K562 (cell line): ENCODE results near the gene TMEM33. TPM values are rescaled to one million over a fixed set of nuclear protein-coding genes. Genes with fewer than 3 reads are reported as not detected.

Experiments used
- ARID1B ChIP-seq: fragments of 450-650 bp; IDR thresholded peaks from 2 replicates; pipeline ENCODE4 v1.6.1; 2016; ENCODE audit warnings: antibody characterized with exemption, mild to moderate bottlenecking, inconsistent platforms
- C11orf30 ChIP-seq: fragments of 450-650 bp; IDR thresholded peaks from 2 replicates; pipeline ENCODE4 v1.6.1; 2016; ENCODE audit warnings: low read depth, mild to moderate bottlenecking
- CC2D1A ChIP-seq: fragments of 450-650 bp; IDR thresholded peaks from 2 replicates; pipeline ENCODE4 v1.6.1; 2017; ENCODE audit warnings: mild to moderate bottlenecking
- FOSL1 ChIP-seq: fragments of 200-800 bp; sonication (Bioruptor generic); conservative IDR thresholded peaks from 2 replicates; pipeline ENCODE4 v1.6.1; 2016; ENCODE audit warnings: missing genetic modification characterization, missing compliant biosample characterization
- FOXK2 ChIP-seq, 2 experiments: fragments of 450-650 bp; IDR thresholded peaks in 1 of 2; conservative IDR thresholded peaks in 1 of 2; 2 replicates each; pipeline ENCODE4 v1.6.1; 2016; ENCODE audit warnings: low read depth in 2 of 2, mild to moderate bottlenecking in 1 of 2
- JUND ChIP-seq, 2 experiments: IDR thresholded peaks; 2 replicates in 1 of 2; 3 replicates in 1 of 2; pipeline ENCODE4 v1.6.1; 2011; ENCODE audit warnings: borderline replicate concordance in 2 of 2, low read depth in 2 of 2, low read length in 2 of 2, improper control_type of control experiment in 1 of 2, missing biosample characterization in 1 of 2, missing genetic modification characterization in 1 of 2, missing genetic modification reagents in 1 of 2
- MXD1 ChIP-seq: fragments of 250-450 bp; sonication (Bioruptor Pico); IDR thresholded peaks from 2 replicates; pipeline ENCODE4 v1.8.0; 2021; ENCODE audit warnings: borderline replicate concordance, mild to moderate bottlenecking, moderate library complexity; ENCODE audit not compliant: poor library complexity, severe bottlenecking
- MXI1 ChIP-seq: IDR thresholded peaks from 2 replicates; pipeline ENCODE4 v1.6.1; 2011; ENCODE audit warnings: low read depth, mild to moderate bottlenecking, improper control_type of control experiment, low read length
- NFE2 ChIP-seq: IDR thresholded peaks from 2 replicates; pipeline ENCODE4 v1.6.1; 2014; ENCODE audit warnings: antibody characterized with exemption, low read depth
- PKNOX1 ChIP-seq: fragments of 450-650 bp; IDR thresholded peaks from 2 replicates; pipeline ENCODE4 v1.6.1; 2016
- RBM25 ChIP-seq: fragments of 200-400 bp; formaldehyde crosslinking; IDR thresholded peaks from 2 replicates; pipeline ENCODE4 v1.6.1; 2018; ENCODE audit warnings: low read length, low read depth, moderate library complexity; ENCODE audit not compliant: severe bottlenecking
- SIN3B ChIP-seq: fragments of 450-650 bp; IDR thresholded peaks from 2 replicates; pipeline ENCODE4 v1.6.1; 2017; ENCODE audit warnings: low read depth, mild to moderate bottlenecking, moderate library complexity
- SMARCA5 ChIP-seq: fragments of 450-650 bp; IDR thresholded peaks from 2 replicates; pipeline ENCODE4 v1.6.1; 2016
- TBL1XR1 ChIP-seq, 2 experiments: IDR thresholded peaks; 2 replicates each; pipeline ENCODE4 v1.6.1; 2012; ENCODE audit warnings: improper control_type of control experiment in 2 of 2, low read length in 2 of 2, mild to moderate bottlenecking in 1 of 2
- ZBTB40 ChIP-seq, 2 experiments: fragments of 450-650 bp in 1 of 2; sonication (generic) in 1 of 2; formaldehyde crosslinking in 1 of 2; IDR thresholded peaks; 2 replicates each; pipeline versions ENCODE4 v1.7.1 to v1.9.0; 2016 to 2022; ENCODE audit warnings: inconsistent platforms in 1 of 2, mild to moderate bottlenecking in 1 of 2, missing genetic modification reagents in 1 of 2
- ZNF316 ChIP-seq: fragments of 450-650 bp; IDR thresholded peaks from 2 replicates; pipeline ENCODE4 v1.6.1; 2016
- polyA plus RNA-seq, 8 experiments: library from polyadenylated mRNA; depleted of rRNA in 4 of 8; stranded (reverse) in 5 of 8; unstranded in 3 of 8; fragments of >200 nt; fragmentation: Nextera tagmentation in 2 of 8; fragmentation: Illumina TruSeq in 1 of 8; extraction: Ambion mirVana in 2 of 8; extraction: Trizol in 1 of 8; gene quantifications; 2 replicates each; pipeline versions ENCODE4 v1.2.1 to v1.2.3, GENCODE V29; 2011 to 2014; ENCODE audit warnings: inconsistent platforms in 1 of 8, missing spikeins in 1 of 8
- total RNA-seq, 7 experiments: library from RNA; depleted of rRNA in 6 of 7; stranded (reverse); fragments of >200 nt in 6 of 7; fragmentation: Illumina TruSeq in 2 of 7; extraction: Trizol in 2 of 7; gene quantifications; 2 replicates each; pipeline versions ENCODE4 v1.2.1 to v1.2.3, GENCODE V29; 2011 to 2021; ENCODE audit warnings: low replicate concordance in 1 of 7

TMEM33 gene
- total and polyA plus RNA-seq, 9 of the 15 experiments (the other 6 are each of a cell fraction or from before 2014, with no cell fraction given): 16.8 to 85.9 (median 67.9) TPM

DNA sequence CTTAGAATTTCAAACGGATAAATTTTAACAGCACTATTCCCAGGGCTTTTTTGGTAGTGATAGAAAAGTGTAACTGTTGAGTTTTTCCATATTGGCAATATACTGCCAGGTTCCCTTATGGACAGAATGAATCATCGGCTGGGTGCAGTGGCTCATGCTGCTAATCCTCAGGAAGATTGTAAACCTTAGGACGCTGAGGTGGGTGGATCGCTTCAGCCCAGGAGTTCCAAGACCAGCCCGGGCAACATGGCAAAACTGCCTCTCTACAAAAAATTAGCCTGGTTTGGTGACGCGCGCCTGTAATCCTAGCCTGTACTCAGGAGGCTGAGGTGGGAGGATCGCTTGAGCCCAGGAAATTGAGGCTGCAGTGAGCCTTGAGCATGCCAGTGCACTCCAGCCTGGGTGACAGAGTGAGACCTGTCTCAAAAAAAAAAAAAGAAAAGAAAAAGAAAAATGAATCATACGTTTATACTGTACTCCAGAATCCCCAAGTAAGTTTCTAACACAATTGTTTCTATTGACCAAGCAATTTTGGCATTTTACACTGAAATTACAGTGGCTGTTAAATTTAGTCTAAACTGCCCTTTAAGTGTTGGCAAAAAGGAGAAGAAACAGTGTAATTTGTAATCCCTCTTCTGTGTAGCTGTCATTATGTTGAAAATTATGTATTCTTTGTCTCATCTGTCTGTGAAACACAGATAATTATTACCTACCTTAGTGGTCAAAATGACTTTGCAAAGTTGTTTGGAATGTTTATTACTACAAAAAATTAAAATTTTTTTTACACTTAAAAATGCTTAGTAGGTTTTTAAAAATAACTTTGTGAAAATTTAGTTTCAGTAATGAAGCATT is 56.9 kb downstream of the TMEM33 start (continued):
- TF ChIP-seq CC2D1A: 0 out of 2 replicates have a peak, but pooled peaks have one; percentile 14
- no peak for TF ChIP-seq FOXK2 (conservative IDR thresholded peaks at IDR 0.05 in 1 of 2, IDR thresholded peaks at IDR 0.05 in 1 of 2; ENCODE audit: low read depth in 2 of 2)
- no peak for TF ChIP-seq MXD1 (CRISPR knock-in tag)
- TF ChIP-seq TBL1XR1 (IDR thresholded peaks at IDR 0.05; ENCODE audit: low read length in 2 of 2): no peak
- peak; percentile 64 for TF ChIP-seq ZNF316
- peak; percentile 30 for TF ChIP-seq RBM25
- peak; percentile 70 for TF ChIP-seq SMARCA5
- peak; percentile 42 for TF ChIP-seq C11orf30
- TF ChIP-seq FOSL1 (tag): peak; percentile 44
- peak; percentile 58 for TF ChIP-seq PKNOX1
- 0 out of 2 replicates have a peak, but pooled peaks have one; percentile 19 for TF ChIP-seq ZBTB40 (IDR thresholded peaks at IDR 0.05)
- no peak for TF ChIP-seq ZBTB40 (CRISPR knock-in tag; IDR thresholded peaks at IDR 0.05)
- TF ChIP-seq NFE2: peak; percentile 62; the same call in 1 of the 2 replicates
- TF ChIP-seq MXI1: no peak
- TF ChIP-seq JUND (IDR thresholded peaks at IDR 0.05; ENCODE audit: borderline replicate concordance, low read depth, low read length): peak; percentile 21; the same call in 1 of the 2 replicates
- no peak for TF ChIP-seq JUND (tag; IDR thresholded peaks at IDR 0.05; ENCODE audit: borderline replicate concordance, low read depth, low read length)
- peak; percentile 61 for TF ChIP-seq ARID1B
- TF ChIP-seq SIN3B: 0 out of 2 replicates have a peak, but pooled peaks have one; percentile 26
